ENCODE measurements around the gene GPR37L1.
A peak's percentile ranks its signal among the peaks of the same experiment; 100 is the strongest.

The GPR37L1 gene

DNA sequence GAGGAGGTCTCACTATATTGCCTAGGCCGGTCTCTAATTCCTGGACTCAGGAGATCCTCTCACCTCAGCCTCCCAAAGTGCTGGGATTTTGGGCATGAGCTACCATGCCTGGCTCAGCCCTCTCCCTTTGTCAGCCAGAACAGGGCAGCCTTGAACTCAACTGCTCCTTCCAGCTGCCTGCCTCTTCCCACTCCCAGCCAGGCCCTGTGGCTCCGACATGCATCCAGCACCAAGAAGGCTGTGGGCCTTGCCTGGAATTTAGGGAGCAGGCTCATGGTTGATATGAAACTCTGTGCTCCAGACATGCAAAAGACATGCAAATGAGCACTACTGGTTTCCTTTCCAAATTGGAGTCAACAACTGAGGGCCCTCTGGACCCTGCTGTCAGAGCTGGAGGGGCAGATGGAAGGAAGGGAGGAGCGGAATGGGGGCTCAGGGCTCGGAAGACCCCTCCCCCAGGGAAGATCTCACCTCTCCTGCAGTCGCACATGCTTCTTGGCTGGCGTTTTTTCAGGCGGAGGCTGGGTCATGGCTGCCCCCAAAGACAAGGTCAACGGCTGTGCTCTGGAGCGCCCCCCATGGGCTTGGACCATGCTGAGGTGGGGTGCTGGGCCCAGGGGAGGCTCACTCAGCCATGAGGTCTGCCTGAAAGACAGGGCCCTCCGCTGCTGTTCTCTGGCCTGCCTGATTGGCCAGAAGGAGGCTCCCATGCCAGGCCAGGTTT lies 36.3 kb downstream of the GPR37L1 start:
- DNase-seq (ENCODE audit: low read depth): peak; percentile 78
- H3K4me3 ChIP-seq (ENCODE audit: low read depth, low read length): peak overlapping the region; percentile 80

DNA sequence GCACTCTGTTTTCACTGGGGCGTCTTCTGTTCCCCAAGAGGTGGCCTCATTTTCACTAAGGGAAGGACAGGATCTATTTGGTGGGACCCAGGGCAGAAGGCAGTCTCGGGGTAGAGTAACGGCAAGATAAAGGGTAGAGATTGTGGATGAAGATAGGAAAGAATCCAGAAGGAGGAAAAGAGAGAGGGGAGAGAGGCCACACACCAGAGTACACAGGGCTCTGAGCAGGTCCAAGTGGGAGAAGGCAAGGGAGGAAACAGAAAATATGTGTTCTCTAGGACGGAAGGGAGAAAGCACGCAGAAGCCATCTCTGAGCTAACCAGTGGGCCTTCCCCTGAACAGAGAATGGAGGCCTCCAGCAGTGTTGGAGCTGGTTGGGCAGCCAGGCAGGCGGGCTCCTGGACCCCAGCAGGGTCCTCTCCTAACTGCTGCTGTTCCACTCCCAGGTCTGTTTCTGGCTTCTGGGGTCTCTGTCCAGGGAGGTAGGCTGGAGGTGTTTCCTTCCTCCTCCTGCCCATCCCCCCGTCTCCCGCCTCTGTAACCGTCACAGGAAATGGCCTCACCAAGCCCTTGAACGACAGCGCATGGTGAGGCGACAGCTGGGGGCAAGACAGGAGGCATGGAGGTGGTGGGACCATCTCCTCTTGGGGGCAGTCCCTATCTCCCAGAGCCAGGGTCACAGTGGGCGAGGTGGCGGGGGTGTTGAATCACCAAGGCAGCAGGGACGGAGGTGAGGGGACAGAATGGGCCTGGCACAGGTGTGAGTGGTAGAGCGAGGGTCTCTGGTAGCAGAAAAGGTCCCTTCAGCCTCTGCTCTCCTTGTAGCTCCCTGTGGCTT lies 37.0 kb downstream of the GPR37L1 start:
- TF ChIP-seq MYC (IDR thresholded peaks at IDR 0.05; ENCODE audit: low read depth, low read length) (peak; percentile 87), POLR2A (IDR thresholded peaks at IDR 0.05; ENCODE audit: extremely low read depth, insufficient read length) (peak; percentile 48)
- TF ChIP-seq, protein P1, sequence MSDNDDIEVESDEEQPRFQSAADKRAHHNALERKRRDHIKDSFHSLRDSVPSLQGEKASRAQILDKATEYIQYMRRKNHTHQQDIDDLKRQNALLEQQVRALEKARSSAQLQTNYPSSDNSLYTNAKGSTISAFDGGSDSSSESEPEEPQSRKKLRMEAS (IDR thresholded peaks at IDR 0.05; ENCODE audit: low read depth, low read length): peak; percentile 61; the same call in 1 of the 2 replicates
- TF ChIP-seq, protein P2, sequence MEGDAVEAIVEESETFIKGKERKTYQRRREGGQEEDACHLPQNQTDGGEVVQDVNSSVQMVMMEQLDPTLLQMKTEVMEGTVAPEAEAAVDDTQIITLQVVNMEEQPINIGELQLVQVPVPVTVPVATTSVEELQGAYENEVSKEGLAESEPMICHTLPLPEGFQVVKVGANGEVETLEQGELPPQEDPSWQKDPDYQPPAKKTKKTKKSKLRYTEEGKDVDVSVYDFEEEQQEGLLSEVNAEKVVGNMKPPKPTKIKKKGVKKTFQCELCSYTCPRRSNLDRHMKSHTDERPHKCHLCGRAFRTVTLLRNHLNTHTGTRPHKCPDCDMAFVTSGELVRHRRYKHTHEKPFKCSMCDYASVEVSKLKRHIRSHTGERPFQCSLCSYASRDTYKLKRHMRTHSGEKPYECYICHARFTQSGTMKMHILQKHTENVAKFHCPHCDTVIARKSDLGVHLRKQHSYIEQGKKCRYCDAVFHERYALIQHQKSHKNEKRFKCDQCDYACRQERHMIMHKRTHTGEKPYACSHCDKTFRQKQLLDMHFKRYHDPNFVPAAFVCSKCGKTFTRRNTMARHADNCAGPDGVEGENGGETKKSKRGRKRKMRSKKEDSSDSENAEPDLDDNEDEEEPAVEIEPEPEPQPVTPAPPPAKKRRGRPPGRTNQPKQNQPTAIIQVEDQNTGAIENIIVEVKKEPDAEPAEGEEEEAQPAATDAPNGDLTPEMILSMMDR (IDR thresholded peaks at IDR 0.05; ENCODE audit: low read depth, low read length): no peak
- peak overlapping the region; percentile 80 for H3K4me3 ChIP-seq (ENCODE audit: low read depth, low read length)
- DNase-seq (ENCODE audit: low read depth): peak; percentile 85

More for the DNA sequence above, 36.3 kb downstream of the GPR37L1 start:
- TF ChIP-seq, protein P2 (IDR thresholded peaks at IDR 0.05; ENCODE audit: low read depth, low read length): peak; percentile 59
- TF ChIP-seq MYC (IDR thresholded peaks at IDR 0.05; ENCODE audit: low read depth, low read length): peak; percentile 79
- TF ChIP-seq, protein P1 (IDR thresholded peaks at IDR 0.05; ENCODE audit: low read depth, low read length): peak; percentile 80
- TF ChIP-seq POLR2A (IDR thresholded peaks at IDR 0.05; ENCODE audit: extremely low read depth, insufficient read length): no peak

DNA sequence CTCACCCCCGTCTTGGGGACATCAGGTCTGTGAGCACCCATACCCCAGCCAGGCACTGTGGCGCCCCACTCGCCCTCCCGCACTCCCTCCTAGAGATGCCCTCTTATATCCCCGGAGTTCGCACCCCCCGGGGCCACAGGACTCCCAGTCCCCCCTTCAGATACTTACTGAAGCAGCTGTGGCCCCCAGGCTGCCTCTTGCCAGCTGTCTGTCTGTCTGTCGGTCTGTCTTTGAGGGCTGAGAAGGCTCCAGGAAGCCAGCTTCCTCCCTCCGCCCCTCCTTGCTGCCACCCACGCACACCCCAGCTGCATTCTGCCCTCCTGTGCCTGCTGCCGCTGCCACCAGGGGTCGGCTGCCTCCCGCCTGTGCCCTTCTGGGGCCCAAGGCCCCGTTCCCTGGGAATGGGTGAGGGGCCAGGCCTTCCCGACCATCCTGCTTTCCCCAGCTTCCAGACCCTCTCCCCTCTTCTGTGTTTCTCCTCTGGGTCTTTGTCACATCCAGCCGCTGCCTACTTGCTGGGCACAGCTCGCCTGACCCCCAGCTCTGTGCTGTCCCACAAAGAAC lies 37.7 kb downstream of the GPR37L1 start, which contains the start of gene PTPN7:
Gene PTPN7 (minus strand): TSS at position 226 of the 564 bp plus-strand sequence. CDS start 1,200 bp downstream, outside the sequence.
- peak; percentile 92 for DNase-seq (ENCODE audit: low read depth)
- TF ChIP-seq, protein P2 (IDR thresholded peaks at IDR 0.05; ENCODE audit: low read depth, low read length): peak; percentile 67
- TF ChIP-seq MYC (IDR thresholded peaks at IDR 0.05; ENCODE audit: low read depth, low read length): peak; percentile 88
- TF ChIP-seq, protein P1 (IDR thresholded peaks at IDR 0.05; ENCODE audit: low read depth, low read length): peak; percentile 80
- peak; percentile 66 for TF ChIP-seq POLR2A (IDR thresholded peaks at IDR 0.05; ENCODE audit: extremely low read depth, insufficient read length)
- peak within 1 kb of the TSS; percentile 80 for H3K4me3 ChIP-seq (ENCODE audit: low read depth, low read length)

DNA sequence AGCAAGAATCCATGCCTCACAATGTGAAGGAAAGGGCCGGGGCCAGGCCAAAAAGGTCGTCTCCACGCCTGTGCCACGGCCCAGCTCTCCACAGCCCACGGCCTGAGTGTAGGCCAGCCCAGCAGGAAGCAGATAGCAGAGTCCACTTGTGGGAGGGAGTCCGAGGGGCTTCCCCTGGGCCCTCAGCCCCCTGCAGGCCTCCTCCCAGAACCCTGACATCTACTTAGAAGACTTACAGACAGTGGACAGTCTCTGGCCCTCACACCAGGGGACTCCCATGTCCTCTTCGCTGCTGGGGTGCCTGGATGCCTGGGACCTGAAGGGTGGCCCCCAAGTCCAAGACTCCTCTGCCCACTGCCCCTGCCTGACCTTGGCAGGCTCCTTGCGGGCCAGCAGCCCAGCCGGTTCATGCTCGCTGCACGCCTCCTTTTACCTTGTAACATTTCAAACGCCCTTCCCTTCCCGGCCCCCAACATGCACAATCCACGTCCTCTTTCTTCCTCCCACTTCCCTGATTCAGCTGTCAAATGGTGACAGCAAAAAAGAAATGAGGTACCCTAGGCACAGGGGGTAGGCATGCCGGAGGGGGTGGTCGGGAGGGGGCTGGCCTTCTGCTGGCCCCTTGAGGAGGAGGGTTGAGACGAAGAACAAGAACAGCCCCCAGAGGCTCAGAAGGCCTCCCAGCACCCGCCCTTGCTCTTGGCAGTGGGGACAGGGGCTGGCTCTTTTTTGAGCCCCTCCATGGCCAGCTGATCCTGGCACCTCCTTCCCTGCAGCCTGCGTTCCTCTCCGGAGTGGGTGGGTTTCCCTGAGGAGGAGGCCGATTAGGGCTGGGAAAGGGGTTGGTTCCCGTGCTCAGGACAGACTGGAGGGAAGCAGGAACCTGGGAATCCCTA lies 38.7 kb downstream of the GPR37L1 start:
- peak overlapping the region; percentile 80 for H3K4me3 ChIP-seq (ENCODE audit: low read depth, low read length)
- TF ChIP-seq, protein P1 (IDR thresholded peaks at IDR 0.05; ENCODE audit: low read depth, low read length): no peak
- TF ChIP-seq POLR2A (IDR thresholded peaks at IDR 0.05; ENCODE audit: extremely low read depth, insufficient read length) (no peak), MYC (IDR thresholded peaks at IDR 0.05; ENCODE audit: low read depth, low read length) (no peak)
- TF ChIP-seq, protein P2 (IDR thresholded peaks at IDR 0.05; ENCODE audit: low read depth, low read length): no peak
- peak; percentile 60 for DNase-seq (ENCODE audit: low read depth)

DNA sequence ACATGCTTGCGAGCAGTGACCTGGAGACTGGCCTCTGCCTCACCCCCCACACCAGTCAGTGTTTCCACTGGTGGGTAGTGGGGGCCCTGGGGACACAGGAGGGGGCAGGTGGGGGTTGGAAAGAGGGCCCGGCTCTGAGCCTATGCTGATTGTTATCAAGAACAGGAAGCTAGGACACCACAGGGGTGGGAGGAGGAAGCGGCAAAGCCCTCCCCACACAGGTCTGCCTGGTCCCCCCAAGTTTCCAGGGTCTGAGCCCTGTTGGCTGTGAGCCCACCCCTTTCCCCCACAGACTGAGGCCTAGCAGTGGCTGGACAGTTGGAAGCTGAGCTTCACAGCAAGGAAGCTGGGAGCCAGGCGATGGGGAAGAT lies 39.3 kb downstream of the GPR37L1 start:
- H3K4me3 ChIP-seq (ENCODE audit: low read depth, low read length): peak overlapping the region; percentile 80
- DNase-seq (ENCODE audit: low read depth): peak; percentile 87
- no peak for TF ChIP-seq POLR2A (IDR thresholded peaks at IDR 0.05; ENCODE audit: extremely low read depth, insufficient read length)
- TF ChIP-seq, protein P1 (IDR thresholded peaks at IDR 0.05; ENCODE audit: low read depth, low read length): no peak
- TF ChIP-seq MYC (IDR thresholded peaks at IDR 0.05; ENCODE audit: low read depth, low read length): no peak; the same call in 1 of the 2 replicates
- TF ChIP-seq, protein P2 (IDR thresholded peaks at IDR 0.05; ENCODE audit: low read depth, low read length): no peak

Data from NB4 (cell line).